HUES48 (cell line): ENCODE results near the gene DNM3.

Experiments
- H3K27ac ChIP-seq: one replicate; pipeline ENCODE4 v1.7.0; 2013; ENCODE audit warnings: low read depth, low read length, inconsistent platforms
- H3K27me3 ChIP-seq: 2 replicates; pipeline ENCODE4 v1.6.1; 2013; ENCODE audit warnings: mild to moderate bottlenecking, low read length; ENCODE audit not compliant: control insufficient read depth, insufficient read depth
- H3K36me3 ChIP-seq: 2 replicates; pipeline ENCODE4 v1.6.1; 2013; ENCODE audit warnings: low read length; ENCODE audit not compliant: control insufficient read depth, insufficient read depth
- H3K4me1 ChIP-seq: 2 replicates; pipeline ENCODE4 v1.6.1; 2013; ENCODE audit warnings: mild to moderate bottlenecking, low read length; ENCODE audit not compliant: control insufficient read depth, insufficient read depth
- H3K4me3 ChIP-seq: 2 replicates; pipeline ENCODE4 v1.5.1; 2013; ENCODE audit warnings: mild to moderate bottlenecking, low read depth, low read length
- H3K9ac ChIP-seq: 2 replicates; pipeline ENCODE4 v1.6.1; 2013; ENCODE audit warnings: mild to moderate bottlenecking, low read depth, low read length, moderate library complexity
- H3K9me3 ChIP-seq: 2 replicates; pipeline ENCODE4 v1.6.1; 2013; ENCODE audit warnings: low read length; ENCODE audit not compliant: control insufficient read depth, insufficient read depth

The DNM3 gene

GRCh38 chr1:172340520-172340919 lies 499.2 kb downstream of the DNM3 start:
- Histone ChIP-seq H3K4me3 (no peak overlapping the region), H3K9ac (no peak overlapping the region), H3K36me3 (no peaks in the 10 kb centered on the region), H3K27me3 (no peaks in the 10 kb centered on the region), H3K9me3 (no peaks in the 10 kb centered on the region), H3K4me1 (peaks cover 30% of the 10 kb centered on the region), H3K27ac (no peak overlapping the region)

GRCh38 chr1:172341697-172342096 lies 500.4 kb downstream of the DNM3 start:
- Histone ChIP-seq H3K36me3 (no peaks in the 10 kb centered on the region), H3K4me1 (peaks cover 30% of the 10 kb centered on the region), H3K27ac (no peak overlapping the region), H3K27me3 (no peaks in the 10 kb centered on the region), H3K4me3 (no peak overlapping the region), H3K9me3 (no peaks in the 10 kb centered on the region), H3K9ac (no peak overlapping the region)

- Histone ChIP-seq H3K4me1 (peaks cover 30% of the 10 kb centered on the region), H3K9me3 (peaks cover 9% of the 10 kb centered on the region), H3K4me3 (no peak overlapping the region; the same call in 1 of the 2 replicates), H3K27me3 (no peaks in the 10 kb centered on the region), H3K27ac (peak overlapping the region; percentile 77), H3K9ac (no peak overlapping the region), H3K36me3 (no peaks in the 10 kb centered on the region)
These were observed 501.4 kb downstream of the DNM3 start for GRCh38 chr1:172342584-172343239.

DNA sequence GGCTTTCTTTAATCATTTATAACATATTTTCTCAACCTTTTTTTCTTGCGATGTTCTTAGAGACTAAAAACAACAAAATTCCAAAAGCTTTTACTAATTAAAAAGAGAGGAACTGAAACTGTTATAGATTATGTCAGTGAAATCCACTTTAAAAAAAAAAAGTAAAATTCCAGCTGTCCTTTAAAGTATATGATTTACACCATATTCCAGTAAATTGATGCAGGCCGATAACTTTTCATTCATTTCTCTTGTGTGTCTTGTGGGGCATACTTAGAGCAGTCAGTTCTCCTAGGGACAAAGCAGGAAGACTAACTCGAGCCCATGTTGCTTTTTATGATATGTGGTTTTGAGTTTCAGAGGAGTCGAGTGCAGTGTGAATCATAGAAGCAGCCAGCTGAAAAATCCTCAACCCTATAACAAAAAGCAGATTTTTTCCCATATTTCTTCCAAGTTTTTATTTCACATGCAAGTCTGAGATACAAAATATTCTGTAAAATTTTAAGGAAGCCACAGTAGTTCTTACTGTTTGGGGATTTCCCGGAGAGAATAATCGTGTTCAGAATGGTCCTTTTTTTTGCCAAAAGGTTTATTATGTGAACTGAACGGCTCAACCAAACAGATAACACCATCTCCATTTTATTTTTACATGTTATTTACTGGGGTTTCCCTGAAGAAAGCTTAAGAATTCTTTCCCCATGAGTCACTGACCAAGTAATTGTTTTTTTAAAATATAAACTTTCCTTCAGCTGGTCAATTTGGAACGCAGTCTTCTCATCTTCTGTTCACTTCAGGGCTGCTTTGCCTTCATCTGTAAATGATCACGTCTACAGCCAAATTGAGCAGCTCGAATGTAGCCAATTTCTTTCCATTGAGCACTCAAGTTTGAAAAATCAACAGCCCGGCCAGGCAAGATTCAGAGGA lies 502.2 kb downstream of the DNM3 start:
- Histone ChIP-seq H3K9me3 (peaks cover 9% of the 10 kb centered on the region), H3K9ac (no peak overlapping the region), H3K36me3 (no peaks in the 10 kb centered on the region), H3K27ac (peak overlapping the region; percentile 77), H3K4me3 (no peak overlapping the region; the same call in 1 of the 2 replicates), H3K4me1 (peaks cover 30% of the 10 kb centered on the region), H3K27me3 (no peaks in the 10 kb centered on the region)

DNA sequence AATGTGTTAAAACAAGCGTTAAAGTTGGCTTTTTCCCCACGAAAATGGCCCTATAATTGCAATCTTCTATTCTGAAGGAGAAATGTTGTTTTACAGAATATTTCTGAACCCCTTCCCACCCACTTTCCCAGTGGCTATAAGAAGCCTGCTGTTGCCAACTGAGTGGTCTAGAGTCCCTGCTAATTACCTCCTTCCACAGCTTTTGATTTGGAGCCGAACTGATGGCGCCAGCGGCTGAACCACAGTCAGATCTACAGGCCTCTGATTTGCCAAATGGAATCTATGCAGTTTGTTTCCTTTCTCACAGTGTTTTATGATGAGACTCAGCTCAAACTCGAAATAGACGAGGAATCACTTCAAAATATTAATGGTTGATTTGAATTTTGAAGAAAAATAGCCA lies 503.1 kb downstream of the DNM3 start:
- Histone ChIP-seq H3K36me3 (no peaks in the 10 kb centered on the region), H3K27ac (no peak overlapping the region), H3K4me1 (peaks cover 30% of the 10 kb centered on the region), H3K4me3 (no peak overlapping the region), H3K9ac (no peak overlapping the region), H3K27me3 (no peaks in the 10 kb centered on the region), H3K9me3 (peaks cover 9% of the 10 kb centered on the region)

GRCh38 chr1:172345077-172345476 lies 503.8 kb downstream of the DNM3 start:
- H3K9me3 ChIP-seq = peaks cover 9% of the 10 kb centered on the region
- H3K27me3 ChIP-seq = no peaks in the 10 kb centered on the region
- H3K4me3 ChIP-seq = no peak overlapping the region
- H3K36me3 ChIP-seq = no peaks in the 10 kb centered on the region
- H3K4me1 ChIP-seq = peaks cover 30% of the 10 kb centered on the region
- H3K27ac ChIP-seq = no peak overlapping the region
- H3K9ac ChIP-seq = no peak overlapping the region

GRCh38 chr1:172347416-172347815 lies 506.1 kb downstream of the DNM3 start:
- no peak overlapping the region for H3K27ac ChIP-seq
- H3K9me3 ChIP-seq = peaks cover 9% of the 10 kb centered on the region
- peaks cover 18% of the 10 kb centered on the region for H3K4me1 ChIP-seq
- no peaks in the 10 kb centered on the region for H3K36me3 ChIP-seq
- H3K27me3 ChIP-seq = no peaks in the 10 kb centered on the region
- H3K9ac ChIP-seq = no peak overlapping the region
- H3K4me3 ChIP-seq = no peak overlapping the region

GRCh38 chr1:172350856-172351255 lies 509.6 kb downstream of the DNM3 start:
- no peak overlapping the region for H3K27ac ChIP-seq
- no peak overlapping the region for H3K9ac ChIP-seq
- no peaks in the 10 kb centered on the region for H3K4me1 ChIP-seq
- no peaks in the 10 kb centered on the region for H3K27me3 ChIP-seq
- H3K9me3 ChIP-seq = peaks cover 9% of the 10 kb centered on the region
- no peak overlapping the region for H3K4me3 ChIP-seq
- H3K36me3 ChIP-seq = no peaks in the 10 kb centered on the region

- no peaks in the 10 kb centered on the region for H3K4me1 ChIP-seq
These were observed 510.0 kb downstream of the DNM3 start for GRCh38 chr1:172351346-172351745.

GRCh38 chr1:172351754-172352161 lies 510.5 kb downstream of the DNM3 start:
- no peak overlapping the region for H3K9ac ChIP-seq
- H3K27me3 ChIP-seq = no peaks in the 10 kb centered on the region
- H3K4me1 ChIP-seq = no peaks in the 10 kb centered on the region; the same call in 1 of the 2 replicates
- H3K9me3 ChIP-seq = peaks cover 9% of the 10 kb centered on the region
- H3K27ac ChIP-seq = no peak overlapping the region
- H3K4me3 ChIP-seq = no peak overlapping the region
- no peaks in the 10 kb centered on the region for H3K36me3 ChIP-seq

More at GRCh38 chr1:172351346-172351745, 510.0 kb downstream of the DNM3 start:
- peaks cover 9% of the 10 kb centered on the region for H3K9me3 ChIP-seq
- H3K9ac ChIP-seq = no peak overlapping the region
- H3K4me3 ChIP-seq = no peak overlapping the region
- H3K27ac ChIP-seq = no peak overlapping the region
- no peaks in the 10 kb centered on the region for H3K27me3 ChIP-seq
- no peaks in the 10 kb centered on the region for H3K36me3 ChIP-seq

DNA sequence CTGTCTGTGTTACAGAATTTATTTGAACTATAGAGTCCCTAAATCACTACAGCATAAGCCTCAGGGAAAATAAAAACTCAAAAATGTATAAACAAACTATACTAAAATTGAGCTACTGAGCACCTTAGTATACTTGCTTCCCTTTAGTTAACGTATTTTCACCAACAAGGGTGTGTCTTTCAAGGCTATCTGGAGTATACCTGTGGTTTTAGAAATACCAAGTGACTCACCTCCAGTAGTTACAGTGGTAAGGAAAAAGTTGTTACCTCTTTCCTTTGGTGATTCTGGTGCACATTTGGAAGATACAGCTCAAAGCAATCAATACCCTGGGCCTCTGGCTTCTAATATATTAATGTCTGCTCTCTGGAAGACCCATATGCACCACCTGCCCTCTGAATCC lies 511.1 kb downstream of the DNM3 start:
- H3K36me3 ChIP-seq = no peaks in the 10 kb centered on the region
- no peak overlapping the region for H3K27ac ChIP-seq
- no peak overlapping the region for H3K4me3 ChIP-seq
- peaks cover under 1% of the 10 kb centered on the region for H3K4me1 ChIP-seq
- no peak overlapping the region for H3K9ac ChIP-seq
- no peaks in the 10 kb centered on the region for H3K27me3 ChIP-seq
- H3K9me3 ChIP-seq = peaks cover 3% of the 10 kb centered on the region
